Tibial nerve (tissue), 4 donors: ENCODE measurements around the gene RCVRN. TPM values are rescaled to one million over a fixed set of nuclear protein-coding genes. Genes with fewer than 3 reads are reported as not detected.

ENCODE experiments used
- DNase-seq, 2 donors: peaks; one replicate each; pipeline ENCODE4 v3.0.0-alpha.2; 2019; ENCODE audit warnings: low spot score in 2 of 2
- H3K27ac ChIP-seq, 4 donors: fragments of 200-600 bp; sonication (generic) in 3 of 4; one replicate each; pipeline ENCODE4 v1.5.1; 2017 to 2019; ENCODE audit warnings: mild to moderate bottlenecking in 1 of 4
- H3K27me3 ChIP-seq, 2 donors: fragments of 200-600 bp; sonication (generic) in 1 of 2; one replicate each; pipeline versions ENCODE4 v1.5.1 to v1.6.0; 2017 to 2019
- H3K36me3 ChIP-seq, 3 donors: fragments of 200-600 bp; sonication (generic); one replicate each; pipeline ENCODE4 v1.5.1; 2018 to 2019
- H3K4me1 ChIP-seq, 4 donors: fragments of 200-600 bp; sonication (generic) in 3 of 4; one replicate each; pipeline ENCODE4 v1.5.1; 2017 to 2019
- H3K4me3 ChIP-seq, 4 donors: fragments of 200-600 bp; sonication (generic) in 3 of 4; one replicate each; pipeline ENCODE4 v1.5.1; 2017 to 2019; ENCODE audit warnings: mild to moderate bottlenecking in 1 of 4, moderate library complexity in 1 of 4
- H3K9me3 ChIP-seq, 4 donors: fragments of 200-600 bp; sonication (generic) in 3 of 4; one replicate each; pipeline ENCODE4 v1.5.1; 2017 to 2019
- CTCF ChIP-seq, 5 experiments: fragments of 200-600 bp in 3 of 5; fragments of 450-650 bp in 2 of 5; sonication (generic) in 3 of 5; IDR thresholded peaks; one replicate each; pipeline ENCODE4 v1.5.1; 2016 to 2019; ENCODE audit warnings: antibody characterized with exemption in 5 of 5, mild to moderate bottlenecking in 3 of 5, moderate library complexity in 2 of 5
- EP300 ChIP-seq, 2 donors: sonication (generic); formaldehyde crosslinking; IDR thresholded peaks; one replicate each; pipeline ENCODE4 v1.6.1; 2017; ENCODE audit warnings: antibody characterized with exemption in 2 of 2, mild to moderate bottlenecking in 1 of 2
- POLR2A ChIP-seq, 2 donors: fragments of 450-650 bp; IDR thresholded peaks; one replicate each; pipeline ENCODE4 v1.6.1; 2017; ENCODE audit warnings: antibody characterized with exemption in 2 of 2, mild to moderate bottlenecking in 2 of 2, moderate library complexity in 2 of 2
- whole genome bisulfite sequencing, 2 donors: methylation state at CpG; one replicate each; pipeline ENCODE4 v1.1.5; 2018; 5-methylcytosine and 5-hydroxymethylcytosine counted together
- total RNA-seq, 4 donors: library from RNA; depleted of rRNA; stranded (reverse); fragments of >200 nt; gene quantifications; one replicate each; pipeline ENCODE4 v1.1.0, GENCODE V29; 2016

The RCVRN gene
- total RNA-seq, 4 donors from 2014 or later: not detected

- Histone ChIP-seq H3K27me3 (no peaks in the 10 kb centered on the region), H3K9me3 (peaks cover 0 to 6% (median 0%) of the 10 kb centered on the region in 4 donors), H3K27ac (peak overlapping the region in 1 of 4 donors; percentile 14), H3K4me3 (no peak overlapping the region), H3K36me3 (peaks cover 0 to 87% (median 6%) of the 10 kb centered on the region in 3 donors), H3K4me1 (peaks cover 0 to under 1% (median 0%) of the 10 kb centered on the region in 4 donors)
- WGBS, 2 donors: 82 to 84% methylated on average over 9 of the region's 9 CpGs
- no peak for DNase-seq
- TF ChIP-seq EP300 (IDR thresholded peaks at IDR 0.05): no peak
- TF ChIP-seq POLR2A (IDR thresholded peaks at IDR 0.05): no peak
- TF ChIP-seq CTCF (IDR thresholded peaks at IDR 0.05): no peak
Measured at GRCh38 chr17:9943343-9943742, 38.3 kb upstream of the RCVRN start.

GRCh38 chr17:9942885-9943284 lies 37.8 kb upstream of the RCVRN start:
- Histone ChIP-seq H3K9me3 (peaks cover 0 to 11% (median 0%) of the 10 kb centered on the region in 4 donors), H3K36me3 (peaks cover 0 to 90% (median 6%) of the 10 kb centered on the region in 3 donors), H3K4me3 (no peak overlapping the region), H3K27ac (peak overlapping the region in 1 of 4 donors; percentile 14), H3K27me3 (no peaks in the 10 kb centered on the region), H3K4me1 (peaks cover 0 to 2% (median under 1%) of the 10 kb centered on the region in 4 donors)
- WGBS, 2 donors: 77% methylated on average over 12 to 13 of the region's 13 CpGs
- no peak for DNase-seq
- TF ChIP-seq EP300 (IDR thresholded peaks at IDR 0.05): no peak
- TF ChIP-seq POLR2A (IDR thresholded peaks at IDR 0.05): no peak
- TF ChIP-seq CTCF (IDR thresholded peaks at IDR 0.05): no peak

- Histone ChIP-seq H3K4me1 (peaks cover 0 to 17% (median 11%) of the 10 kb centered on the region in 4 donors), H3K9me3 (peaks cover 0 to 13% (median 0%) of the 10 kb centered on the region in 4 donors), H3K36me3 (peaks cover 0 to 82% (median 6%) of the 10 kb centered on the region in 3 donors), H3K27ac (no peak overlapping the region), H3K27me3 (no peaks in the 10 kb centered on the region), H3K4me3 (no peak overlapping the region)
- WGBS, 2 donors: 89 to 93% methylated on average over 13 of the region's 13 CpGs
- TF ChIP-seq POLR2A (IDR thresholded peaks at IDR 0.05) (no peak), EP300 (IDR thresholded peaks at IDR 0.05) (no peak), CTCF (IDR thresholded peaks at IDR 0.05) (no peak)
- DNase-seq: no peak
Measured at GRCh38 chr17:9941305-9941704, 36.2 kb upstream of the RCVRN start.

- Histone ChIP-seq H3K4me1 (peaks cover 0 to 22% (median 11%) of the 10 kb centered on the region in 4 donors), H3K9me3 (peaks cover 0 to 13% (median 0%) of the 10 kb centered on the region in 4 donors), H3K4me3 (no peak overlapping the region), H3K27ac (no peak overlapping the region), H3K27me3 (no peaks in the 10 kb centered on the region), H3K36me3 (peaks cover 0 to 83% (median 6%) of the 10 kb centered on the region in 3 donors)
- WGBS, 2 donors: 73 to 77% methylated on average over 9 of the region's 9 CpGs
- DNase-seq: no peak
- TF ChIP-seq EP300 (IDR thresholded peaks at IDR 0.05) (no peak), POLR2A (IDR thresholded peaks at IDR 0.05) (no peak), CTCF (IDR thresholded peaks at IDR 0.05) (no peak)
Measured at GRCh38 chr17:9940841-9941240, 35.8 kb upstream of the RCVRN start.

GRCh38 chr17:9938764-9939163 lies 33.7 kb upstream of the RCVRN start:
- H3K4me1 ChIP-seq: peaks cover 0 to 25% (median 11%) of the 10 kb centered on the region in 4 donors
- H3K4me3 ChIP-seq: no peak overlapping the region
- no peaks in the 10 kb centered on the region for H3K27me3 ChIP-seq
- WGBS, 2 donors: 63 to 94% methylated on average over 1 of the region's 1 CpG
- H3K9me3 ChIP-seq: peaks cover 0 to 13% (median 0%) of the 10 kb centered on the region in 4 donors
- TF ChIP-seq EP300 (IDR thresholded peaks at IDR 0.05) (no peak), POLR2A (IDR thresholded peaks at IDR 0.05) (no peak), CTCF (IDR thresholded peaks at IDR 0.05) (no peak)
- peak overlapping the region in 1 of 4 donors; percentile 66 for H3K27ac ChIP-seq
- no peak for DNase-seq
- peaks cover 0 to 85% (median 6%) of the 10 kb centered on the region in 3 donors for H3K36me3 ChIP-seq
